Esophagus muscularis mucosa (tissue), 4 donors: ENCODE data around the gene CYB5RL. TPM values are rescaled to one million over a fixed set of nuclear protein-coding genes. Genes with fewer than 3 reads are reported as not detected.
"Not testable (repeated sequence)": the region's sequence is repeated elsewhere in the genome, so short reads cannot be mapped to it uniquely, and the experiment has no call there.

Experiments used
- DNase-seq: peaks from one replicate; pipeline ENCODE4 v3.0.0-alpha.2; 2017; ENCODE audit errors: extremely low spot score
- H3K27ac ChIP-seq, 4 donors: fragments of 200-600 bp; sonication (generic); replicated peaks in 1 of 4; 1 replicate in 3 of 4; 2 replicates in 1 of 4; pipeline ENCODE4 v1.5.1; 2016 to 2019; ENCODE audit warnings: mild to moderate bottlenecking in 1 of 4
- H3K27me3 ChIP-seq, 4 donors: fragments of 200-600 bp; sonication (generic); one replicate each; pipeline versions ENCODE4 v1.5.1 to v1.6.0; 2016 to 2019
- H3K36me3 ChIP-seq, 4 donors: fragments of 200-600 bp; sonication (generic); one replicate each; pipeline ENCODE4 v1.5.1; 2016 to 2019
- H3K4me1 ChIP-seq, 4 donors: fragments of 200-600 bp; sonication (generic); one replicate each; pipeline ENCODE4 v1.5.1; 2016 to 2019
- H3K4me3 ChIP-seq, 4 donors: fragments of 200-600 bp; sonication (generic); 1 replicate in 2 of 4; 2 replicates in 2 of 4; pipeline ENCODE4 v1.5.1; 2016 to 2019; ENCODE audit warnings: mild to moderate bottlenecking in 4 of 4, moderate library complexity in 1 of 4
- H3K9me3 ChIP-seq, 4 donors: fragments of 200-600 bp; sonication (generic); 1 replicate in 3 of 4; 2 replicates in 1 of 4; pipeline ENCODE4 v1.5.1; 2016 to 2019
- CTCF ChIP-seq, 3 experiments: fragments of 200-600 bp in 2 of 3; fragments of 450-650 bp in 1 of 3; sonication (generic) in 2 of 3; IDR thresholded peaks; one replicate each; pipeline ENCODE4 v1.5.1; 2017 to 2019; ENCODE audit warnings: antibody characterized with exemption in 3 of 3, mild to moderate bottlenecking in 2 of 3, moderate library complexity in 1 of 3
- EP300 ChIP-seq: sonication (generic); formaldehyde crosslinking; IDR thresholded peaks from one replicate; pipeline ENCODE4 v1.6.1; 2017; ENCODE audit warnings: antibody characterized with exemption
- POLR2A ChIP-seq: fragments of 450-650 bp; IDR thresholded peaks from one replicate; pipeline ENCODE4 v1.6.1; 2017; ENCODE audit warnings: antibody characterized with exemption, moderate library complexity, mild to moderate bottlenecking, low read depth
- POLR2AphosphoS5 ChIP-seq, 2 donors: sonication (generic); formaldehyde crosslinking; IDR thresholded peaks; one replicate each; pipeline ENCODE4 v1.6.1; 2017; ENCODE audit warnings: antibody characterized with exemption in 2 of 2
- WGBS: methylation state at CpG from one replicate; pipeline ENCODE4 v1.1.5; 2018; 5-methylcytosine and 5-hydroxymethylcytosine counted together
- intact Hi-C: fragments of 100-400 bp; cut with DNase I; formaldehyde crosslinking; loops from one replicate; pipeline ENCODE4 v1.15.1; 2023
- total RNA-seq, 4 donors: library from RNA; depleted of rRNA; stranded (reverse); fragments of >200 nt; gene quantifications; one replicate each; pipeline versions ENCODE4 v1.1.0 to v1.2.1, GENCODE V29; 2016

Gene CYB5RL
- total RNA-seq, 4 donors from 2014 or later: 3.6 to 6.1 (median 3.9) TPM

GRCh38 chr1:54239631-54240031, 39.8 kb upstream of the CYB5RL start:
- H3K4me3 ChIP-seq: no peak overlapping the region
- no peak overlapping the region for H3K27ac ChIP-seq
- intact Hi-C loops: no loop called here
- peaks cover 38 to 84% (median 71%) of the 10 kb centered on the region in 4 donors for H3K36me3 ChIP-seq
- no peak for DNase-seq
- H3K9me3 ChIP-seq: no peaks in the 10 kb centered on the region
- H3K27me3 ChIP-seq: no peaks in the 10 kb centered on the region
- H3K4me1 ChIP-seq: peaks cover 0 to 7% (median 3%) of the 10 kb centered on the region in 4 donors
- TF ChIP-seq POLR2A (no peak), CTCF (IDR thresholded peaks at IDR 0.05) (no peak)
- 47% methylated on average over 10 of the region's 10 CpGs for WGBS

GRCh38 chr1:54239035-54239383, 39.2 kb upstream of the CYB5RL start:
- DNase-seq: no peak
- Histone ChIP-seq H3K36me3 (peaks cover 38 to 79% (median 71%) of the 10 kb centered on the region in 4 donors), H3K27ac (no peak overlapping the region), H3K4me1 (peaks cover 0 to 7% (median 3%) of the 10 kb centered on the region in 4 donors), H3K27me3 (no peaks in the 10 kb centered on the region), H3K9me3 (no peaks in the 10 kb centered on the region), H3K4me3 (no peak overlapping the region)
- TF ChIP-seq POLR2AphosphoS5 (IDR thresholded peaks at IDR 0.05): no peak
- no peak for TF ChIP-seq POLR2A
- TF ChIP-seq CTCF (IDR thresholded peaks at IDR 0.05): no peak
- no peak for TF ChIP-seq EP300
- intact Hi-C loops: no loop called here
- 81% methylated on average over 5 of the region's 5 CpGs for WGBS

- H3K4me1 ChIP-seq: peaks cover 0 to 7% (median 3%) of the 10 kb centered on the region in 4 donors
- no peak overlapping the region for H3K4me3 ChIP-seq
- intact Hi-C loops: no loop called here
- H3K27me3 ChIP-seq: no peaks in the 10 kb centered on the region
- no peak overlapping the region for H3K27ac ChIP-seq
- 79% methylated on average over 9 of the region's 12 CpGs for WGBS
- no peaks in the 10 kb centered on the region for H3K9me3 ChIP-seq
- TF ChIP-seq POLR2A (no peak), POLR2AphosphoS5 (IDR thresholded peaks at IDR 0.05) (no peak), CTCF (IDR thresholded peaks at IDR 0.05) (no peak), EP300 (no peak)
- DNase-seq: no peak
- peaks cover 38 to 74% (median 70%) of the 10 kb centered on the region in 4 donors for H3K36me3 ChIP-seq
Observed at GRCh38 chr1:54238353-54239034, 38.7 kb upstream of the CYB5RL start.

- Histone ChIP-seq H3K27me3 (no peaks in the 10 kb centered on the region), H3K36me3 (peaks cover 33 to 65% (median 62%) of the 10 kb centered on the region in 4 donors), H3K4me1 (peaks cover 0 to 7% (median 3%) of the 10 kb centered on the region in 4 donors), H3K27ac (no peak overlapping the region), H3K9me3 (no peaks in the 10 kb centered on the region), H3K4me3 (no peak overlapping the region)
- DNase-seq: no peak
- TF ChIP-seq POLR2A (no peak), EP300 (no peak), CTCF (IDR thresholded peaks at IDR 0.05) (no peak), POLR2AphosphoS5 (IDR thresholded peaks at IDR 0.05) (no peak)
- intact Hi-C loops: no loop called here
- WGBS: 95% methylated on average over 10 of the region's 10 CpGs
Observed at GRCh38 chr1:54237586-54237985, 37.8 kb upstream of the CYB5RL start.

- no peak overlapping the region for H3K4me3 ChIP-seq
Observed at GRCh38 chr1:54234284-54234683, 34.5 kb upstream of the CYB5RL start.

GRCh38 chr1:54233196-54233595, 33.4 kb upstream of the CYB5RL start:
- H3K27ac ChIP-seq, intact Hi-C loops, H3K4me3 ChIP-seq, H3K9me3 ChIP-seq, DNase-seq, H3K27me3 ChIP-seq: not testable (repeated sequence)
- WGBS: no CpG with 5 or more reads among the region's 33 CpGs
- Histone ChIP-seq H3K36me3 (peaks cover 13 to 33% (median 28%) of the 10 kb centered on the region in 4 donors), H3K4me1 (peaks cover 6 to 20% (median 15%) of the 10 kb centered on the region in 4 donors)

More at GRCh38 chr1:54234284-54234683, 34.5 kb upstream of the CYB5RL start:
- intact Hi-C loops: no loop called here
- Histone ChIP-seq H3K27ac (no peak overlapping the region), H3K4me1 (peaks cover 2 to 10% (median 8%) of the 10 kb centered on the region in 4 donors), H3K36me3 (peaks cover 23 to 39% (median 36%) of the 10 kb centered on the region in 4 donors), H3K27me3 (no peaks in the 10 kb centered on the region), H3K9me3 (no peaks in the 10 kb centered on the region)
- 83% methylated on average over 2 of the region's 2 CpGs for WGBS
- DNase-seq: no peak
- no peak for TF ChIP-seq POLR2A
- no peak for TF ChIP-seq CTCF (IDR thresholded peaks at IDR 0.05)
- no peak for TF ChIP-seq POLR2AphosphoS5 (IDR thresholded peaks at IDR 0.05)
- TF ChIP-seq EP300: no peak
